Thyroid gland (tissue), 4 donors: ENCODE data around the gene IQSEC1. TPM values are rescaled to one million over a fixed set of nuclear protein-coding genes. Genes with fewer than 3 reads are reported as not detected.

ENCODE experiments used
- DNase-seq, 2 donors: peaks; one replicate each; pipeline ENCODE4 v3.0.0-alpha.2; 2019
- H3K27ac ChIP-seq, 3 donors: fragments of 200-600 bp; sonication (generic); 1 replicate in 2 of 3; 2 replicates in 1 of 3; pipeline ENCODE4 v1.5.1; 2016 to 2019; ENCODE audit warnings: mild to moderate bottlenecking in 1 of 3, moderate library complexity in 1 of 3
- H3K27me3 ChIP-seq: fragments of 200-600 bp; sonication (generic); one replicate; pipeline ENCODE4 v1.5.1; 2019
- H3K36me3 ChIP-seq, 2 donors: fragments of 200-600 bp; sonication (generic); one replicate each; pipeline ENCODE4 v1.5.1; 2016 to 2019
- H3K4me1 ChIP-seq, 2 donors: fragments of 200-600 bp; sonication (generic); one replicate each; pipeline ENCODE4 v1.5.1; 2017 to 2019
- H3K4me3 ChIP-seq, 3 donors: fragments of 200-600 bp; sonication (generic); replicated peaks in 1 of 3; 1 replicate in 2 of 3; 2 replicates in 1 of 3; pipeline ENCODE4 v1.5.1; 2016; ENCODE audit warnings: mild to moderate bottlenecking in 1 of 3
- H3K9me3 ChIP-seq: fragments of 200-600 bp; sonication (generic); one replicate; pipeline ENCODE4 v1.5.1; 2017
- CTCF ChIP-seq, 6 experiments: fragments of 200-600 bp in 3 of 6; fragments of 450-650 bp in 3 of 6; sonication (generic) in 3 of 6; IDR thresholded peaks; one replicate each; pipeline ENCODE4 v1.5.1; 2016 to 2019; ENCODE audit warnings: antibody characterized with exemption in 6 of 6, mild to moderate bottlenecking in 2 of 6, inconsistent platforms in 1 of 6, moderate library complexity in 1 of 6
- POLR2A ChIP-seq, 2 donors: fragments of 450-650 bp; IDR thresholded peaks; one replicate each; pipeline ENCODE4 v1.6.1; 2017; ENCODE audit warnings: antibody characterized with exemption in 2 of 2, mild to moderate bottlenecking in 2 of 2, moderate library complexity in 1 of 2
- WGBS, 2 donors: methylation state at CpG; one replicate each; pipeline ENCODE4 v1.1.5; 2017; 5-methylcytosine and 5-hydroxymethylcytosine counted together
- intact Hi-C: fragments of 100-400 bp; cut with DNase I; formaldehyde crosslinking; loops from one replicate; pipeline ENCODE4 v1.15.1; 2023
- total RNA-seq, 4 donors: library from RNA; depleted of rRNA; stranded (reverse); fragments of >200 nt; gene quantifications; one replicate each; pipeline ENCODE4 v1.2.3, GENCODE V29; 2016

Gene IQSEC1
- total RNA-seq, 4 donors from 2014 or later = 37.1 to 48.3 (median 38.9) TPM

GRCh38 chr3:12906916-12907290, 166.3 kb downstream of the IQSEC1 start:
- intact Hi-C loops = no loop called here
- Histone ChIP-seq H3K27me3 (no peaks in the 10 kb centered on the region), H3K36me3 (peaks cover 33 to 51% of the 10 kb centered on the region in 2 donors), H3K27ac (no peak overlapping the region), H3K4me3 (no peak overlapping the region), H3K4me1 (no peaks in the 10 kb centered on the region), H3K9me3 (no peaks in the 10 kb centered on the region)
- WGBS, 2 donors = 86 to 89% methylated on average over 5 of the region's 5 CpGs
- DNase-seq = no peak
- no peak for TF ChIP-seq CTCF (IDR thresholded peaks at IDR 0.05)
- no peak for TF ChIP-seq POLR2A (IDR thresholded peaks at IDR 0.05)

- Histone ChIP-seq H3K36me3 (peaks cover 38 to 46% of the 10 kb centered on the region in 2 donors), H3K4me1 (no peaks in the 10 kb centered on the region), H3K27me3 (no peaks in the 10 kb centered on the region), H3K27ac (no peak overlapping the region), H3K9me3 (no peaks in the 10 kb centered on the region), H3K4me3 (no peak overlapping the region)
- TF ChIP-seq CTCF (IDR thresholded peaks at IDR 0.05) (no peak), POLR2A (IDR thresholded peaks at IDR 0.05) (no peak)
- no peak for DNase-seq
- intact Hi-C loops = no loop called here
- 89 to 90% methylated on average over 14 to 17 of the region's 20 CpGs for WGBS, 2 donors
These were observed 166.9 kb downstream of the IQSEC1 start for GRCh38 chr3:12906141-12906915.

- Histone ChIP-seq H3K27ac (no peak overlapping the region), H3K9me3 (no peaks in the 10 kb centered on the region), H3K27me3 (no peaks in the 10 kb centered on the region), H3K36me3 (peaks cover 42 to 47% of the 10 kb centered on the region in 2 donors), H3K4me3 (no peak overlapping the region), H3K4me1 (no peaks in the 10 kb centered on the region)
- no peak for DNase-seq
- no peak for TF ChIP-seq CTCF (IDR thresholded peaks at IDR 0.05)
- TF ChIP-seq POLR2A (IDR thresholded peaks at IDR 0.05) = no peak
- 93% methylated on average over 11 to 19 of the region's 21 CpGs for WGBS, 2 donors
- intact Hi-C loops = no loop called here
These were observed 167.7 kb downstream of the IQSEC1 start for GRCh38 chr3:12905316-12906071.

- no peak for DNase-seq
- WGBS, 2 donors = 81 to 93% methylated on average over 7 of the region's 7 CpGs
- Histone ChIP-seq H3K27ac (no peak overlapping the region), H3K9me3 (no peaks in the 10 kb centered on the region), H3K27me3 (no peaks in the 10 kb centered on the region), H3K4me1 (no peaks in the 10 kb centered on the region), H3K36me3 (peaks cover 42 to 49% of the 10 kb centered on the region in 2 donors), H3K4me3 (no peak overlapping the region)
- TF ChIP-seq POLR2A (IDR thresholded peaks at IDR 0.05) (no peak), CTCF (IDR thresholded peaks at IDR 0.05) (no peak)
- intact Hi-C loops = no loop called here
These were observed 168.3 kb downstream of the IQSEC1 start for GRCh38 chr3:12904951-12905315.

GRCh38 chr3:12903881-12904280, 169.3 kb downstream of the IQSEC1 start:
- intact Hi-C loops = no loop called here
- Histone ChIP-seq H3K4me3 (no peak overlapping the region), H3K36me3 (peaks cover 38 to 46% of the 10 kb centered on the region in 2 donors), H3K4me1 (no peaks in the 10 kb centered on the region), H3K27ac (no peak overlapping the region), H3K27me3 (no peaks in the 10 kb centered on the region), H3K9me3 (no peaks in the 10 kb centered on the region)
- 92 to 100% methylated on average over 1 to 4 of the region's 7 CpGs for WGBS, 2 donors
- no peak for DNase-seq
- TF ChIP-seq CTCF (IDR thresholded peaks at IDR 0.05) = no peak
- TF ChIP-seq POLR2A (IDR thresholded peaks at IDR 0.05) = no peak
